GM21619 (cell line): Measurements from ENCODE around the gene ETV6.
"Not testable (repeated sequence)": the region's sequence is repeated elsewhere in the genome, so short reads cannot be mapped to it uniquely, and the experiment has no call there.

ENCODE experiments used
- ATAC-seq: cut with Tn5 transposase; IDR thresholded peaks from one replicate; pipeline ENCODE4 v1.9.1; 2021; ENCODE audit not compliant: unreplicated experiment

Gene ETV6

GRCh38 chr12:11666131-11667050, 16.9 kb downstream of the ETV6 start:
- no peak for ATAC-seq

GRCh38 chr12:11667171-11667570, 17.7 kb downstream of the ETV6 start:
- ATAC-seq: no peak

GRCh38 chr12:11668611-11669010, 19.1 kb downstream of the ETV6 start:
- ATAC-seq: no peak

- ATAC-seq: no peak
Measured at GRCh38 chr12:11669348-11669747, 19.9 kb downstream of the ETV6 start.

- ATAC-seq: no peak
Measured at GRCh38 chr12:11672256-11673191, 23.1 kb downstream of the ETV6 start.

GRCh38 chr12:11673666-11674461, 24.4 kb downstream of the ETV6 start:
- ATAC-seq: no peak

- ATAC-seq: no peak
Measured at GRCh38 chr12:11674894-11675390, 25.5 kb downstream of the ETV6 start.

GRCh38 chr12:11676052-11676451, 26.6 kb downstream of the ETV6 start:
- ATAC-seq: no peak

- ATAC-seq: no peak
Measured at GRCh38 chr12:11677093-11677492, 27.6 kb downstream of the ETV6 start.

GRCh38 chr12:11677752-11678151, 28.3 kb downstream of the ETV6 start:
- no peak for ATAC-seq

- ATAC-seq: no peak
Measured at GRCh38 chr12:11678781-11679180, 29.3 kb downstream of the ETV6 start.

- ATAC-seq: no peak
Measured at GRCh38 chr12:11681207-11681606, 31.7 kb downstream of the ETV6 start.

- not testable (repeated sequence) for ATAC-seq
Measured at GRCh38 chr12:11681695-11682094, 32.2 kb downstream of the ETV6 start.

GRCh38 chr12:11684393-11684792, 34.9 kb downstream of the ETV6 start:
- no peak for ATAC-seq

- ATAC-seq: no peak
Measured at GRCh38 chr12:11684811-11685210, 35.3 kb downstream of the ETV6 start.

- no peak for ATAC-seq
Measured at GRCh38 chr12:11685316-11685715, 35.8 kb downstream of the ETV6 start.

- no peak for ATAC-seq
Measured at GRCh38 chr12:11685716-11686115, 36.2 kb downstream of the ETV6 start.

- no peak for ATAC-seq
Measured at GRCh38 chr12:11686120-11686519, 36.6 kb downstream of the ETV6 start.

GRCh38 chr12:11687528-11687927, 38.1 kb downstream of the ETV6 start:
- no peak for ATAC-seq

- no peak for ATAC-seq
Measured at GRCh38 chr12:11688379-11688778, 38.9 kb downstream of the ETV6 start.

GRCh38 chr12:11688831-11689230, 39.4 kb downstream of the ETV6 start:
- ATAC-seq: no peak
